Measurements from ENCODE around the gene ZMIZ2. TPM values are rescaled to one million over a fixed set of nuclear protein-coding genes. Genes with fewer than 3 reads are reported as not detected.

ZMIZ2 gene
- total and polyA plus RNA-seq, 2 experiments from 2014 or later = 15.5 to 46.1 TPM

- Histone ChIP-seq H3K27ac (ENCODE audit: low read depth) (no peak overlapping the region), H3K36me3 (ENCODE audit: insufficient read depth) (peaks cover 15% of the 10 kb centered on the region; the same call in 1 of the 2 replicates), H4K20me1 (replicated peaks; ENCODE audit: insufficient read depth) (peaks cover 10% of the 10 kb centered on the region; the same call in 1 of the 2 replicates), H3K9me2 (ENCODE audit: insufficient read depth) (no peaks in the 10 kb centered on the region), H3K4me2 (no peak overlapping the region), H2AFZ (no peak overlapping the region), H3K27me3 (ENCODE audit: insufficient read depth) (no peaks in the 10 kb centered on the region), H3K4me3 (no peak overlapping the region), H3K4me1 (ENCODE audit: insufficient read depth) (peaks cover 16% of the 10 kb centered on the region; the same call in 1 of the 2 replicates), H3F3A (replicated peaks; ENCODE audit: low read depth) (0 out of 2 replicates have a peak, but pooled peaks cover 3% of the 10 kb centered on the region), H3K79me2 (replicated peaks; ENCODE audit: insufficient read depth) (no peaks in the 10 kb centered on the region)
- DNase-seq (ENCODE audit: low spot score) (no peak), ATAC-seq (no peak)
- H3K36me3 Mint-ChIP-seq (ENCODE audit: low read depth) = peaks cover 61% of the 10 kb centered on the region
- peaks cover 23% of the 10 kb centered on the region for H3K4me1 Mint-ChIP-seq
- H3K4me3 Mint-ChIP-seq = no peak overlapping the region
- H3K27me3 Mint-ChIP-seq (ENCODE audit: insufficient read depth, low read depth, poor library complexity) = peaks cover 21% of the 10 kb centered on the region
- H3K27ac Mint-ChIP-seq = no peak overlapping the region
- TF ChIP-seq, protein P1, sequence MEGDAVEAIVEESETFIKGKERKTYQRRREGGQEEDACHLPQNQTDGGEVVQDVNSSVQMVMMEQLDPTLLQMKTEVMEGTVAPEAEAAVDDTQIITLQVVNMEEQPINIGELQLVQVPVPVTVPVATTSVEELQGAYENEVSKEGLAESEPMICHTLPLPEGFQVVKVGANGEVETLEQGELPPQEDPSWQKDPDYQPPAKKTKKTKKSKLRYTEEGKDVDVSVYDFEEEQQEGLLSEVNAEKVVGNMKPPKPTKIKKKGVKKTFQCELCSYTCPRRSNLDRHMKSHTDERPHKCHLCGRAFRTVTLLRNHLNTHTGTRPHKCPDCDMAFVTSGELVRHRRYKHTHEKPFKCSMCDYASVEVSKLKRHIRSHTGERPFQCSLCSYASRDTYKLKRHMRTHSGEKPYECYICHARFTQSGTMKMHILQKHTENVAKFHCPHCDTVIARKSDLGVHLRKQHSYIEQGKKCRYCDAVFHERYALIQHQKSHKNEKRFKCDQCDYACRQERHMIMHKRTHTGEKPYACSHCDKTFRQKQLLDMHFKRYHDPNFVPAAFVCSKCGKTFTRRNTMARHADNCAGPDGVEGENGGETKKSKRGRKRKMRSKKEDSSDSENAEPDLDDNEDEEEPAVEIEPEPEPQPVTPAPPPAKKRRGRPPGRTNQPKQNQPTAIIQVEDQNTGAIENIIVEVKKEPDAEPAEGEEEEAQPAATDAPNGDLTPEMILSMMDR (conservative IDR thresholded peaks at IDR 0.05; ENCODE audit: low read depth in 2 of 2) = no peak
- TF ChIP-seq JUNB (IDR thresholded peaks at IDR 0.05; ENCODE audit: unreplicated experiment) (no peak), ZNF331 (CRISPR knock-in tag; IDR thresholded peaks at IDR 0.05; ENCODE audit: low read depth) (no peak)
- no peaks in the 10 kb centered on the region; the same call in 2 of the 3 replicates for H3K9me3 Mint-ChIP-seq
These were observed 17.8 kb downstream of the ZMIZ2 start for GRCh38 chr7:44766416-44766801.

DNA sequence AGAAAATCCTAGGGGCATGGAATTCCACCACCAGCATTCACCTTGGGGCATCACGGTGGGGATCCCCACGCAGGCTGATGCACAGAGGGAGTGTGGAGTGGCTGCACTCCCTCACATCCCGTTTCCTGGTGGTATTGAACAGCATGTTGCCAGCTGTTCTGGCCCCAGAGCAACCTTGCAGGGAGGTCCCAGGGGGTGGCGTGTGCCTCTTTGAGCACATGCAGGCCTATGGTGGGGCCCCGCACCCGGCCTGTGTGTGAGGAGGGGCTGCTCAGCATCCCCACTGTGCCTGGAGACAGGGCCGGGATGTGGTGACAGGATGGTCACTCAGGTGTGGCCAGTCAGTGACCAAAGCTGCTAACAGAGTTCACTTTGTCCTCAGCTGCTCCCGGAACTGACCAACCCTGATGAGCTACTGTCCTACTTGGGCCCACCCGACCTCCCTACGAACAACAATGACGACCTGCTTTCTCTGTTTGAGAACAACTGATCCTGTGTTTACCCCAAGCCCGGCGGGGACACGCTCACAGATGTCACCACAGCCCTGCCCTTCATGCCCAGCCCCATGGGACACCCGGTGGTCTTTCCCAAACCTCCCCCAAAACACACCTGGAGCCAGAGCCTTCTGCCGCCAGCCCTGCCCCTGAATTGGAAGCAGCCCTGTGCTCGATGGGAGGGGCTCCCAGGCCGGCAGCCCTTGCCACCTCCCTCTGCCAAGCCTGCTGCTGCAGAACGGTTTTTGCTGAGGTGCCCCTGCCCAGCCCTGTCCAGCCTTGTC is 18.7 kb downstream of the ZMIZ2 start:
- Histone ChIP-seq H3K36me3 (ENCODE audit: insufficient read depth) (peaks cover 15% of the 10 kb centered on the region; the same call in 1 of the 2 replicates), H3K27ac (ENCODE audit: low read depth) (no peak overlapping the region), H3K4me3 (no peak overlapping the region), H2AFZ (no peak overlapping the region), H4K20me1 (replicated peaks; ENCODE audit: insufficient read depth) (peaks cover 7% of the 10 kb centered on the region; the same call in 1 of the 2 replicates), H3K27me3 (ENCODE audit: insufficient read depth) (no peaks in the 10 kb centered on the region), H3K9me2 (ENCODE audit: insufficient read depth) (no peaks in the 10 kb centered on the region), H3F3A (replicated peaks; ENCODE audit: low read depth) (0 out of 2 replicates have a peak, but pooled peaks cover 3% of the 10 kb centered on the region), H3K4me2 (no peak overlapping the region), H3K79me2 (replicated peaks; ENCODE audit: insufficient read depth) (no peaks in the 10 kb centered on the region), H3K4me1 (ENCODE audit: insufficient read depth) (peaks cover 16% of the 10 kb centered on the region; the same call in 1 of the 2 replicates)
- DNase-seq (ENCODE audit: low spot score) (no peak), ATAC-seq (no peak)
- Mint-ChIP-seq H3K27me3 (ENCODE audit: insufficient read depth, low read depth, poor library complexity) (peaks cover 22% of the 10 kb centered on the region), H3K4me1 (peaks cover 21% of the 10 kb centered on the region), H3K4me3 (no peak overlapping the region; the same call in 2 of the 3 replicates), H3K36me3 (ENCODE audit: low read depth) (peaks cover 54% of the 10 kb centered on the region), H3K27ac (no peak overlapping the region), H3K9me3 (no peaks in the 10 kb centered on the region; the same call in 2 of the 3 replicates)
- TF ChIP-seq NANOG (IDR thresholded peaks at IDR 0.05; ENCODE audit: borderline replicate concordance) = no peak

GRCh38 chr7:44767912-44768627 is 19.4 kb downstream of the ZMIZ2 start:
- Mint-ChIP-seq H3K27ac (no peak overlapping the region), H3K4me3 (no peak overlapping the region)
- TF ChIP-seq EZH2phosphoT487 (IDR thresholded peaks at IDR 0.05; ENCODE audit: unreplicated experiment) = no peak
- TF ChIP-seq CREB1 (CRISPR knock-in tag; IDR thresholded peaks at IDR 0.05; ENCODE audit: low read depth) = no peak
- TF ChIP-seq, protein P1 (conservative IDR thresholded peaks at IDR 0.05; ENCODE audit: low read depth in 2 of 2) = no peak
- TF ChIP-seq, protein P2, sequence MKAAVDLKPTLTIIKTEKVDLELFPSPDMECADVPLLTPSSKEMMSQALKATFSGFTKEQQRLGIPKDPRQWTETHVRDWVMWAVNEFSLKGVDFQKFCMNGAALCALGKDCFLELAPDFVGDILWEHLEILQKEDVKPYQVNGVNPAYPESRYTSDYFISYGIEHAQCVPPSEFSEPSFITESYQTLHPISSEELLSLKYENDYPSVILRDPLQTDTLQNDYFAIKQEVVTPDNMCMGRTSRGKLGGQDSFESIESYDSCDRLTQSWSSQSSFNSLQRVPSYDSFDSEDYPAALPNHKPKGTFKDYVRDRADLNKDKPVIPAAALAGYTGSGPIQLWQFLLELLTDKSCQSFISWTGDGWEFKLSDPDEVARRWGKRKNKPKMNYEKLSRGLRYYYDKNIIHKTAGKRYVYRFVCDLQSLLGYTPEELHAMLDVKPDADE (IDR thresholded peaks at IDR 0.05) = no peak
- TF ChIP-seq POLR2AphosphoS5 (IDR thresholded peaks at IDR 0.05; ENCODE audit: low read depth) = no peak; the same call in 1 of the 2 replicates
- TF ChIP-seq STAT1 (IDR thresholded peaks at IDR 0.05; ENCODE audit: unreplicated experiment) = no peak

More at GRCh38 chr7:44767912-44768627, 19.4 kb downstream of the ZMIZ2 start:
- Histone ChIP-seq H3K9me2 (ENCODE audit: insufficient read depth) (no peaks in the 10 kb centered on the region), H3K4me1 (ENCODE audit: insufficient read depth) (peaks cover 16% of the 10 kb centered on the region; the same call in 1 of the 2 replicates), H3K36me3 (ENCODE audit: insufficient read depth) (peaks cover 11% of the 10 kb centered on the region; the same call in 1 of the 2 replicates), H2AFZ (no peak overlapping the region), H3K79me2 (replicated peaks; ENCODE audit: insufficient read depth) (no peaks in the 10 kb centered on the region), H3F3A (replicated peaks; ENCODE audit: low read depth) (0 out of 2 replicates have a peak, but pooled peaks cover 3% of the 10 kb centered on the region), H4K20me1 (replicated peaks; ENCODE audit: insufficient read depth) (peaks cover 7% of the 10 kb centered on the region; the same call in 1 of the 2 replicates), H3K27me3 (ENCODE audit: insufficient read depth) (no peaks in the 10 kb centered on the region), H3K27ac (ENCODE audit: low read depth) (peak overlapping the region; percentile 83; the same call in 1 of the 2 replicates), H3K4me3 (no peak overlapping the region), H3K4me2 (no peak overlapping the region)
- peak; percentile 52 for ATAC-seq
- no peak for DNase-seq (ENCODE audit: low spot score)
- Mint-ChIP-seq H3K36me3 (ENCODE audit: low read depth) (peaks cover 48% of the 10 kb centered on the region), H3K27me3 (ENCODE audit: insufficient read depth, low read depth, poor library complexity) (peaks cover 22% of the 10 kb centered on the region), H3K9me3 (no peaks in the 10 kb centered on the region), H3K4me1 (peaks cover 21% of the 10 kb centered on the region)

All from GM23338 (cell line).